GM18907 (cell line): ENCODE results near the gene SLC16A2.
"Not testable (repeated sequence)": the region's sequence is repeated elsewhere in the genome, so short reads cannot be mapped to it uniquely, and the experiment has no call there.

Experiments used
- ATAC-seq: cut with Tn5 transposase; IDR thresholded peaks from one replicate; pipeline ENCODE4 v1.9.1; 2021; ENCODE audit warnings: mild to moderate bottlenecking, moderate library complexity; ENCODE audit not compliant: unreplicated experiment

Gene SLC16A2

GRCh38 chrX:74506317-74507115 lies 85.2 kb downstream of the SLC16A2 start:
- ATAC-seq, result peak; percentile 95

GRCh38 chrX:74507191-74507590 lies 85.9 kb downstream of the SLC16A2 start:
- no peak for ATAC-seq

GRCh38 chrX:74509989-74510388 lies 88.7 kb downstream of the SLC16A2 start:
- no peak for ATAC-seq

- peak; percentile 65 for ATAC-seq
Measured at GRCh38 chrX:74510401-74510800, 89.1 kb downstream of the SLC16A2 start.

- ATAC-seq, result no peak
Measured at GRCh38 chrX:74511704-74512103, 90.4 kb downstream of the SLC16A2 start.

GRCh38 chrX:74514384-74514783 lies 93.1 kb downstream of the SLC16A2 start:
- no peak for ATAC-seq

GRCh38 chrX:74515356-74515755 lies 94.1 kb downstream of the SLC16A2 start:
- ATAC-seq, result no peak

GRCh38 chrX:74516013-74516412 lies 94.7 kb downstream of the SLC16A2 start:
- ATAC-seq, result not testable (repeated sequence)

GRCh38 chrX:74519870-74520269 lies 98.6 kb downstream of the SLC16A2 start:
- no peak for ATAC-seq

- no peak for ATAC-seq
Measured at GRCh38 chrX:74520291-74520690, 99.0 kb downstream of the SLC16A2 start.

GRCh38 chrX:74520896-74521295 lies 99.6 kb downstream of the SLC16A2 start:
- ATAC-seq, result no peak

GRCh38 chrX:74521961-74522751 lies 100.9 kb downstream of the SLC16A2 start:
- no peak for ATAC-seq

GRCh38 chrX:74523224-74523623 lies 101.9 kb downstream of the SLC16A2 start:
- ATAC-seq, result no peak

GRCh38 chrX:74523870-74524735 lies 102.8 kb downstream of the SLC16A2 start:
- no peak for ATAC-seq

- no peak for ATAC-seq
Measured at GRCh38 chrX:74525116-74525515, 103.8 kb downstream of the SLC16A2 start.

- no peak for ATAC-seq
Measured at GRCh38 chrX:74526764-74527163, 105.5 kb downstream of the SLC16A2 start.

- ATAC-seq, result no peak
Measured at GRCh38 chrX:74527350-74527749, 106.1 kb downstream of the SLC16A2 start.

- ATAC-seq, result no peak
Measured at GRCh38 chrX:74529311-74529710, 108.0 kb downstream of the SLC16A2 start.

- no peak for ATAC-seq
Measured at GRCh38 chrX:74531081-74531480, 109.8 kb downstream of the SLC16A2 start.

- peak; percentile 52 for ATAC-seq
Measured at GRCh38 chrX:74534569-74535038, 113.3 kb downstream of the SLC16A2 start.

GRCh38 chrX:74535086-74535407 lies 113.8 kb downstream of the SLC16A2 start:
- no peak for ATAC-seq
